GM10266 (cell line): ENCODE measurements around the gene CA6.
"Not testable (repeated sequence)": the region's sequence is repeated elsewhere in the genome, so short reads cannot be mapped to it uniquely, and the experiment has no call there.

ENCODE experiments used
- DNase-seq: peaks from one replicate; pipeline ENCODE4 v3.0.0; 2012; ENCODE audit errors: extremely low spot score
- CTCF ChIP-seq: IDR thresholded peaks from 2 replicates; pipeline ENCODE4 v1.5.1; 2012; ENCODE audit warnings: mild to moderate bottlenecking, low read depth; ENCODE audit not compliant: control insufficient read depth, insufficient read depth; ENCODE audit errors: missing control alignments

CA6 gene

GRCh38 chr1:8945568-8945967 is at the start of gene CA6:
Gene CA6, plus strand, starts transcription at chr1:8945868. Its CDS starts 19 bp downstream, at chr1:8945887.
- TF ChIP-seq CTCF: no peak
- no peak for DNase-seq

DNA sequence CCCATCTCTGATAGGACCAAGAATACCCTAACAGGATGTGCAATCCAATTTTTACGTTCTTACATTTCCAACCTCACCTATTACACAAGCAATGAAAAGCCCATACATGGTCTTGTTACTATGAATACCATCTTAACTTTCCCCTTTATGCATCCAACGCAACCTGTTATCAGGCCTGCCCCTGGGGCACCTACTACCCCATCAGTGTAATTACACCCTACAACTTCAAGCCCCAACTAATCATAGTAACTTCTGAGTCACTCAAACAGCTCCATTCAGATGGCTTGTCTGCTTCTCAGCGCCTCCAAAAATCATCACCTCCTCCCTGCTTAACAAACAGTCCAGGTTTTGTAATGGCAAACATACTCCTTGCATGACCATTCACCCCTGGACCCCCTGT is 48.9 kb upstream of the CA6 start:
- DNase-seq: not testable (repeated sequence)

DNA sequence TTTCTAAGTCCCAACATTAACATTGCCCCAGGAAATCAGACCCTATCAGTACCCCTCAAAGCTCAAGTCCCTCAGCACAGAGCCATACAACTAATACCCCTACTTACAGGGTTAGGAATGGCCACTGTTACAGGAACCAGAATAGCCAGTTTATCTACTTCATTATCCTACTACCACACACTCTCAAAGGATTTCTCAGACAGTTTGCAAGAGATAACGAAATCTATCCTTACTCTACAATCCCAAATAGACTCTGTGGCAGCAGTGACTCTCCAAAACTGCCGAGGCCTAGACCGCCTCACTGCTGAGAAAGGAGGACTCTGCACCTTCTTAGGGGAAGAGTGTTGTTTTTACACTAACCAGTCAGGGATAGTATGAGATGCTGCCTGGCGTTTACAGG is 48.2 kb upstream of the CA6 start:
- not testable (repeated sequence) for DNase-seq

DNA sequence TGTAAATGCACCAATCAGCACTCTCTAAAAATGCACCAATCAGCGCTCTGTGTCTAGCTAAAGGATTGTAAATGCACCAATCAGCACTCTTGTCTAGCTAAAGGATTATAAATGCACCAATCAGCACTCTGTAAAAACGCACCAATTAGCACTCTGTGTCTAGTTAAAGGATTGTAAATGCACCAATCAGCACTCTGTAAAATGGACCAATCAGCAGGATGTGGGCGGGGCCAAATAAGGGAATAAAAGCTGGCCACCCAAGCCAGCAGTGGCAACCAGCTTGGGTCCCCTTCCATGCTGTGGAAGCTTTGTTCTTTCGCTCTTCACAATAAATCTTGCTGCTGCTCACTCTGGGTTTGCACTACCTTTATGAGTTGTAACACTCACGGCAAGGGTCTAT is 47.2 kb upstream of the CA6 start:
- not testable (repeated sequence) for DNase-seq

DNA sequence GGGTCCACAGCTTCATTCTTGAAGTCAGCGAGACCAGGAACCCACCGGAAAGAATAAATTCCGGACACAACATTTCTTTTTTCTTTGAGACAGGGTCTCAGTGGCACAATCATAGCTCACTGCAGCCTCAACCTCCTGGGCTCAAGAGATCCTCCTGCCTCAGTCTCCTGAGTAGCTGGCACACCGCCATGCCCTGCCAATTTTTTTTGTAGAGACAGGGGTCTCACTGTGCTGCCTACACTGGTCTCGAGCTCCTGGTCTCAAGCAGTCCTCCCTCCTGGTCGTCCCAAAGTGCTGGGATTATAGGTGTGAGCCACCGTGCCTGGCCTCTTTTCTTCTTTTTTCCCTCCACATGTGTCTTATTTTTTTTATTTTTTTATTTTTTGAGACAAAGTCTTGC is 46.6 kb upstream of the CA6 start:
- TF ChIP-seq CTCF: no peak
- no peak for DNase-seq

DNA sequence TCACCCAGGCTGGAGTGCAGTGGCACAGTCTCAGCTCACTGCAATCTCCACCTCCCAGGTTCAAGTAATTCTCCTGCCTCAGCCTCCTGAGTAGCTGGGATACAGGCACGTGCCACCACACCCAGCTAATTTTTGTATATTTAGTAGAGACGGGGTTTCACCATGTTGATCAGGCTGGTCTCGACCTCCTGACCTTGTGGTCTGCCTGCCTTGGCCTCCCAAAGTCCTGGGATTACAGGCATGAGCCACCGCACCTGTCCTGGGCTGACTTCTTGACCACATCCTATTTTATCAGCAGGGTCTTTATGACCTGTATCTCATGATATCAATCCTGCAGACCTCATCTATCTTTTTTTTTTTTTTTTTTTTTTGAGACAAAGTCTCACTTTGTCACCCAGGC is 45.0 kb upstream of the CA6 start:
- DNase-seq: not testable (repeated sequence)

GRCh38 chr1:8902765-8903164 is 42.9 kb upstream of the CA6 start:
- DNase-seq: no peak
- TF ChIP-seq CTCF: no peak

GRCh38 chr1:8903410-8903809 is 42.3 kb upstream of the CA6 start:
- no peak for TF ChIP-seq CTCF
- no peak for DNase-seq

DNA sequence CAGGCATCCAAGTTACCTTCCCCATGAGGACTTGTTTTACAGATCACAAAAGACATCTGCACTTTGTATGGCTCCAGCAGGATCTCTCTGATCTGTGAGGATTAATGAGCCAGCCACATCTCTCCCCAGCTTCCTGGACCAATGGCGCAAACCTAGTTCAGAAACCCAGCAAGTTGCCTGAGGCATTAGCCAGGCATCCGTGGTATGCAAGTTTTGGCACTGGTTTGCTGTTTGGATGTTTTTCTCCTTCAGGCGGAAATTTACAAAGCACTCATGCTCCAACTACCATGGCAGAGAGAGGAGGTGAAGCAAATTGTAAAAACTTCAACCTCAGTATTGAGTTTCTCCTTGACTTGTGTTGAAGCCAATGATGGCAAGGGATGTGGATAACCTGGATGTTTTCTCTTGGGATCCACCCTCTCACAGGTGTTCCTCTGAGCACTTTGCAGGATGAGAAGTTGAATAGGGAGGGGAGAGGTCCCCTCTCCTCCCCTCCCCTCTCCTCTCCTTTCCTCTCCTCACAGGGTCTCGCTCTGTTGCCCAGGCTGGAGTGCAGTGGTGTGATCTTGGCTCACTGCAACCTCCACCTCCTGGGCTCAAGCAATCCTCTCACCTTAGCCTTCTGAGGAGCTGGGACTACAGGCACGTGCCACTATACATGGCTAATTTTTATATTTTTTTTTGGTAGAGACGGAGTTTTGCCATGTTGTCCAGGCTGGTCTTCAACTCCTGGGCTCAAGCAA is 41.6 kb upstream of the CA6 start:
- DNase-seq: no peak

More for the DNA sequence above, 41.6 kb upstream of the CA6 start:
- TF ChIP-seq CTCF: no peak
